HG03442 (cell line): Measurements from ENCODE around the gene ZFYVE19.

Experiments used
- ATAC-seq: cut with Tn5 transposase; IDR thresholded peaks from one replicate; pipeline ENCODE4 v1.9.1; 2021; ENCODE audit warnings: mild to moderate bottlenecking, moderate library complexity; ENCODE audit not compliant: unreplicated experiment

Gene ZFYVE19

DNA sequence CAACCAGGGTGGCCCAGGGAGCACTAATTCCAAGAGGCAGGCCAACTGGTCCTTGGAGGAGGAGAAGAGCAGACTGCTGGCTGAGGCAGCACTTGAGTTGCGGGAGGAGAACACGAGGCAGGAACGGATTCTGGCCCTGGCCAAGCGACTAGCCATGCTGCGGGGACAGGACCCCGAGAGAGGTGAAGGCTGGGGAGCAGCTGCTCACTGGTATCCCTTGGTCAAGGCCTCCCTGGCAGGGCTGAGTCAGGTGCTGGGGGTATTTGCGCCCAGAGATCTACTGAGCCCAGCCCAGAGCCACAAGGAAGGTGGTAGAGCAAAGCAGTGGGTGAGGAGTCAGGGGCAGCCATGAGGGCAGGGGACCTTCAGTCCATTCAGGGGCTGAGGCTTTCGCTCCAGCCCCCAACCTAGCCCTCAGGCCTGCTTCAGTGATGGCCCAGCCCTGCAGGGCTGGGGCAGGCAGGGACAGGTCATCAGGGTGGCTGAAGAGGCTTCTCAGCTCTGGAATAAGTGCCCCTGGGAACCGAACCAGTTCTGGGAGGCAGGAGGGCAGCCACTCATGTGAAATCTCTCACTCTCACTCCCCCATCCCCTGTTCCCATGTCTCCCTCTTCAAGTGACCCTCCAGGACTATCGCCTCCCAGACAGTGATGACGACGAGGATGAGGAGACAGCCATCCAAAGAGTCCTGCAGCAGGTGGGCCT is 6.0 kb downstream of the ZFYVE19 start:
- ATAC-seq, result no peak

- no peak for ATAC-seq
Measured at GRCh38 chr15:40815042-40815698, 8.3 kb downstream of the ZFYVE19 start.

DNA sequence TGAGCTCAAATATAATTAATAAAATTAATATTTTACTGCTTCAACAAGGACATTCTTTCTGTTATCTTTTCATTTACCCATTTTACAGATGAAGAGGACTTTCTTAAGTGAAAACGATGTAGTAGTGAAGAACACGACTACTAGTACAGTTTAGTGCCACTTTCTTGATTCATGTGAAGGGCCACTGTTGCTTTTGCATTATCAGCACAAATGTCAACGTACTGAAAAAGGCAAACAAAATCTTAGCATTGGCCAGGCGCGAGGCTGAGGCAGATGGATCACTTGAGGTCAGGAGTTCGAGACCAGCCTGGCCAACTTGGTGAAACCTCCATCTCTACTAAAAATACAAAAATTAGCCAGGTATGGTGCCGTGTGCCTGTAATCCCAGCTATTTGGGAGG is 12.2 kb downstream of the ZFYVE19 start:
- ATAC-seq, result no peak

DNA sequence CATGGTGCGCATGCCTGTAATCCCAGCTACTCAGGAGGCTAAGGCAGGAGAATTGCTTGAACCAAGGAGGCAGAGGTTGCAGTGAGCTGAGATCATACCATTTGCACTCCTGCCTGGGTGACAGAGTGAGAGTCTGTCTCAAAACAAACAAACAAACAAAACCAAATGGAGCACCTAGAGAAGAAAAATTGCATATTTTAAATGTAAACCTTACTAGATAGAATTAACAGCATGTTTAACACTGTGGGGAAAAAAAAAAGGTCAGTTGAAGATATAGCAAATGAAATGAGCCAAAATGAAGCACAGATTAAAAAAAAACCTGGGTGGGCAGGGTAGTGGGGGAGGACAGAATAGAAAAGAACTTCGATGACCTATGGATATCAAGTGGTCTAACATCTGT is 14.3 kb downstream of the ZFYVE19 start:
- ATAC-seq, result no peak

GRCh38 chr15:40823572-40824343 is 16.9 kb downstream of the ZFYVE19 start:
- ATAC-seq, result no peak

- ATAC-seq, result no peak
Measured at GRCh38 chr15:40825661-40826422, 19.0 kb downstream of the ZFYVE19 start.

DNA sequence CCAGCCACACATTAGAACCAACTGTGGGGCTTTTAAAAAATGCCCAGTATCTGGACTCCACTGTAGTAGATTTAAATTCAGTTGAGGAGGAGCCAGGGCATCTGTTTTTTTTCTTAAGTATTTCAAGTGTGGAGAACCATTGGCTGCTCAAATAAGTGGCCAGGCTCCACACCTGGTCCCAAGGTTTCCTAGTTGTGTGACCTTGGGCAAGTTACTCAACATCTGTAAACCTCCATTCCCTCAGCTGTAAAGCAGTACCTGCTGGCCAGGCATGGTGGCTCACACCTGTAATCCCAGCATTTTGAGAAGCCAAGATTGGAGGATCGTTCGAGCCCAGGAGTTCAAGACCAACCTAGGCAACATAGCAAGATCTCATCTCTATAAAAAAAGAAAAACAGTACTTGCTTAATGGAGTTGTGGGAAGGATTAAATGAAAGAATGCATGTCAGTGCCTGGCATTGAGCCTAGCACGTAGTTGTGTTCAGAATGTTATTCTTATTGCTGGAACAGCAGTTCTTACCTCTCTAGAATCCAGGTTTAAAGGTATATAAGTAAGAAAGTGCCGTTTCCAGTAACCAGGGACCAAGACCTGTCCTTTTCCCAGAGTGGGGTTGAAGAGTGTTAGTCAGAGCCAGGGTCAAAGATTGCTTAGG is 19.7 kb downstream of the ZFYVE19 start:
- ATAC-seq, result no peak

GRCh38 chr15:40828447-40829036 is 21.7 kb downstream of the ZFYVE19 start, which contains the start of gene PPP1R14D:
PPP1R14D (minus strand) TSS chr15:40828708; CDS start chr15:40828641, 67 bp downstream.
- no peak for ATAC-seq

DNA sequence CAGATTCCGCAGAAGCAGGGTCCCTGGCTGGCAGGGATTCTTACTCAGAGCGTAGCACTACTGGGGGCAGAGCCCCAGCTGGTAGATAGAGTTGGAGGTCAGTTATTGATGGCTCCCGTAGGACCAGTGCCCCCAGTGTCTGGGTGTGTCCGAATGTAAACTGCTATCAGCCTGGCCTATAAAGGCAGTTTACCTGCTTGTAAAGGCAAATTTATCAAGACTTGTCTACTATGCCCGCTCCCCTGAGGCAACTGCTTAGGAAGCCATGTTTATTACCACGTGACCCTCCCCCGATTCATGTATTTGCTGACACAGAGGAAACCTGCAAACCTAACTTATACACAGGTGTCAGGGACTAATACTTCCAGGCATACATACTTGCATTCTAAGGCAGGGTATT is 22.2 kb downstream of the ZFYVE19 start:
- no peak for ATAC-seq

GRCh38 chr15:40830884-40831283 is 24.0 kb downstream of the ZFYVE19 start:
- no peak for ATAC-seq

- no peak for ATAC-seq
Measured at GRCh38 chr15:40831861-40832260, 25.0 kb downstream of the ZFYVE19 start.

GRCh38 chr15:40832903-40833302 is 26.0 kb downstream of the ZFYVE19 start:
- no peak for ATAC-seq

DNA sequence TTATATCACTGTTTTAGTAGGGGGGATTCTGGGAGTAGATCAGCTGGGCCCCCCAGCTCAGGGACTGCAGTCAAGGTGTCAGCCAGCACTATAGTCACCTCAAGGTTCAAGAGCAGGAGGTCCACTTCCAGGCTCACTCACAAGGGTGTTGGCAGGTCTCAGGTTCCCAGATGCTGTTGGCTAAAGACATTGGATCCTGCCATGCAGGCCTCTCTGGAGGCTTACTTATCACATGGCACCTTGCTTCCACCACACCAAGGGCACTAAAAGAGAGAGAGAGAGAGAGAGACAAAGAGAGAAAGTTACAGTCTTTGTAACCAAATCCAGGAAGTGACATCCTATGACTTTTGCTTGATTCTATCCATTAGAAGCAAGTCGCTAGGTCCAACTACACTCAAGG is 29.1 kb downstream of the ZFYVE19 start:
- no peak for ATAC-seq

DNA sequence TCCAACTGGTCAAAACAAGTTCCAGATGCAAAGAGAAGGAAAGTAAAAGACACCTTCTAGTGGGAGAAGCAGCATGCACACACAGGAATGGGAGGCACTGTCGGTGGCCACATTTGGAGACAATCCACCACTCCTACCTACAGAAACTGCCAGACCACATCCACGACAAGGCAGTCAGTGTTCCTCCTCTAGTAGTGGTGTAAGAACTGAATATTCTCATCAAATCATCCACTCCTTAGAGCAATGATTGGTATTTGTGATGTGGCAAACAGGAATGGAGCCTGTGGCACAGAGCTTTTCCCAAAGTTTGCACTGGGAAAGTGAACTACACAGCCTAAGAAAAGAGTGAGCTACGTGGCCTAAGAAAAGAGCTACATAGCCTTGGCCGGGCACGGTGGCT is 31.9 kb downstream of the ZFYVE19 start:
- ATAC-seq, result no peak

DNA sequence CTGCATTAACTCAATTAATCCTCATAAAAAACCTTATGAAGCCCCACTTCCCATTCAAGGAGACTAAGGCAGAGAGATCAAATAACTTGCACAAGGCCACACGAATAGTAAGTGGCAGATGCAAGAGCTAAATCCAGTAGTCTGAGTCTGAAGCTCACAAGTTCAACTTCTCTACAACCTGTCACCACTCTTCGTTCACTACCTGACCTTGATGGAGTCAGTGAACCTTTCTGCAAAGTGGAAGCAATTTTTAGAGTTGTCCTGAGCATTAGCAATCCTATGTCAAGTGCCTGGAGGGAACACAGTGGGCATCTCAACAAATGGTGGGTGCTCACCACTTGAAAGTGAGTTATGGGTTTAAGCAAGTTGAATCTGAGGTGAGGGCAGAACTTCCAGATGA is 34.9 kb downstream of the ZFYVE19 start:
- ATAC-seq, result no peak

GRCh38 chr15:40843261-40843884 is 36.5 kb downstream of the ZFYVE19 start:
- no peak for ATAC-seq

DNA sequence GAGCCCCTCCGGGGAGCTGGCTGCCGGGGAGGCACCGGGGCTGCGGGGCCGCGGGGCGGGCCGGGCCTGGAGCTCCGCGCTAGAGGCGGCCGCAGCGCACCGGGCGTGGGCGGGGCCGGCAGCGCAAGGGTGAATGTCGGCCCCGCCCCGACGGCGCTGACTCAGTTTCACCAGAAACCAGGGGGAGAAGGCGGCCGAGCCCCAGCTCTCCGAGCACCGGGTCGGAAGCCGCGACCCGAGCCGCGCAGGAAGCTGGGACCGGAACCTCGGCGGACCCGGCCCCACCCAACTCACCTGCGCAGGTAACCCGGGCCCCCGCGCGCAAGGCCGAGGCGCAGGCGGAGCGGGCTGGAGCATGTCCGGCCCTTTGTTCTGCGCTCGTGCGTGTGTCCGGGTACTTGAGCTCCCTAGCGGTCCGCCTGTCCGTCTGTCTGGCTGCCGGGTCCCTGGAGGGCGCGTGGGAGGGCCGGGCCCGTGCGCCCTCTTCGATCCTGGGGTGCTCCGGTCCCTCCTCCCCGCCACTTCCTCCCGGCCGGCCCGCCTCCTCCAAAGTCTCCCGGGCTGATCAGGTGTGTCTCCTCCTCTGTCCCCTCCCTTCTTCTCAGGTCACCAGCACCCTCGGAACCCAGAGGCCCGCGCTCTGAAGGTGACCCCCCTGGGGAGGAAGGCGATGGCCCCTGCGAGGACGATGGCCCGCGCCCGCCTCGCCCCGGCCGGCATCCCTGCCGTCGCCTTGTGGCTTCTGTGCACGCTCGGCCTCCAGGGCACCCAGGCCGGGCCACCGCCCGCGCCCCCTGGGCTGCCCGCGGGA is 37.2 kb downstream of the ZFYVE19 start, which contains the start of gene SPINT1:
SPINT1 (plus strand) TSS at position 164 of the 811 bp plus-strand sequence; CDS start at position 671, 507 bp downstream.
- no peak for ATAC-seq

DNA sequence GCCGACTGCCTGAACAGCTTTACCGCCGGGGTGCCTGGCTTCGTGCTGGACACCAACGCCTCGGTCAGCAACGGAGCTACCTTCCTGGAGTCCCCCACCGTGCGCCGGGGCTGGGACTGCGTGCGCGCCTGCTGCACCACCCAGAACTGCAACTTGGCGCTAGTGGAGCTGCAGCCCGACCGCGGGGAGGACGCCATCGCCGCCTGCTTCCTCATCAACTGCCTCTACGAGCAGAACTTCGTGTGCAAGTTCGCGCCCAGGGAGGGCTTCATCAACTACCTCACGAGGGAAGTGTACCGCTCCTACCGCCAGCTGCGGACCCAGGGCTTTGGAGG is 37.8 kb downstream of the ZFYVE19 start:
- no peak for ATAC-seq

DNA sequence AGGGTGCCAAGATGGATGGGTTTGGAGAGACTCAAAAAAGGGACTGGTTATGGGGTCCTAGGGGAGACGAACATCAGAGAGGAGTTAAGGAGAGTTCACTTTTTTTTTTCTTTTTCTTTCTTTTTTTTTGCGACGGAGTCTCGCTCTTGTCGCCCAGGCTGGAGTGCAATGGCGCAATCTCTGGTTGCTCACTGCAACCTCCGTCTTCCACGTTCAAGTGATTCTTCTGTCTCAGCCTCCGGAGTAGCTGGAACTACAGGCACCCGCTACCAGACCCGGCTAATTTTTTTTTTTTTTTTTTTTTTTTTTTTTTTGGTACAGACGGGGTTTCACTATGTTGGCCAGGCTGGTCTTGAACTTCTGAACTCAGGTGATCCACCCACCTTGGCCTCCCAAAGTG is 38.1 kb downstream of the ZFYVE19 start:
- ATAC-seq, result no peak
